Loucy (cell line): ENCODE results near the gene MTARC1.

Experiments
- CTCF ChIP-seq: fragments of 200-600 bp; sonication (generic); conservative IDR thresholded peaks from 2 replicates; pipeline ENCODE4 v1.5.1; 2014; ENCODE audit warnings: mild to moderate bottlenecking, antibody characterized with exemption, low read length
- EZH2phosphoT487 ChIP-seq: fragments of 200-600 bp; IDR thresholded peaks from 2 replicates; pipeline ENCODE4 v1.6.1; 2018; ENCODE audit warnings: antibody characterized with exemption, mild to moderate bottlenecking, moderate library complexity, borderline replicate concordance

GRCh38 chr1:220776254-220776653 is 10.5 kb upstream of the MTARC1 start:
- TF ChIP-seq CTCF, result no peak
- no peak for TF ChIP-seq EZH2phosphoT487
